Astrocyte of the cerebellum (primary cell): Measurements from ENCODE around the gene PCDHB10.
"Not testable (repeated sequence)": the region's sequence is repeated elsewhere in the genome, so short reads cannot be mapped to it uniquely, and the experiment has no call there.

Experiments
- DNase-seq: peaks from one replicate; pipeline ENCODE4 v3.0.0-alpha.2; 2011; ENCODE audit warnings: low read depth
- H3K4me3 ChIP-seq: 2 replicates; pipeline ENCODE4 v1.5.1; 2011; ENCODE audit warnings: mild to moderate bottlenecking, low read depth, low read length, moderate library complexity
- in situ Hi-C: cut with HindIII; loops from 2 replicates; pipeline ENCODE4 v1.10.0; 2017; ENCODE audit warnings: low sequenced_read_pairs
- TF ChIP-seq, protein P1 (sequence below): IDR thresholded peaks from 2 replicates; pipeline ENCODE4 v1.5.1; 2012; ENCODE audit warnings: low read length, low read depth, moderate library complexity, mild to moderate bottlenecking; ENCODE audit errors: missing control alignments

Gene PCDHB10

GRCh38 chr5:141214583-141214982, 22.4 kb downstream of the PCDHB10 start:
- DNase-seq, in situ Hi-C loops: not testable (repeated sequence)

DNA sequence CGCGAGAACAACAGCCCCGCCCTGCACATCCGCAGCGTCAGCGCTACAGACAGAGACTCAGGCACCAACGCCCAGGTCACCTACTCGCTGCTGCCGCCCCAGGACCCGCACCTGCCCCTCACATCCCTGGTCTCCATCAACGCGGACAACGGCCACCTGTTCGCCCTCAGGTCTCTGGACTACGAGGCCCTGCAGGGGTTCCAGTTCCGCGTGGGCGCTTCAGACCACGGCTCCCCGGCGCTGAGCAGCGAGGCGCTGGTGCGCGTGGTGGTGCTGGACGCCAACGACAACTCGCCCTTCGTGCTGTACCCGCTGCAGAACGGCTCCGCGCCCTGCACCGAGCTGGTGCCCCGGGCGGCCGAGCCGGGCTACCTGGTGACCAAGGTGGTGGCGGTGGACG, 23.4 kb downstream of the PCDHB10 start:
- in situ Hi-C loops, DNase-seq, H3K4me3 ChIP-seq: not testable (repeated sequence)

More at GRCh38 chr5:141214583-141214982, 22.4 kb downstream of the PCDHB10 start:
- H3K4me3 ChIP-seq = not testable (repeated sequence)

DNA sequence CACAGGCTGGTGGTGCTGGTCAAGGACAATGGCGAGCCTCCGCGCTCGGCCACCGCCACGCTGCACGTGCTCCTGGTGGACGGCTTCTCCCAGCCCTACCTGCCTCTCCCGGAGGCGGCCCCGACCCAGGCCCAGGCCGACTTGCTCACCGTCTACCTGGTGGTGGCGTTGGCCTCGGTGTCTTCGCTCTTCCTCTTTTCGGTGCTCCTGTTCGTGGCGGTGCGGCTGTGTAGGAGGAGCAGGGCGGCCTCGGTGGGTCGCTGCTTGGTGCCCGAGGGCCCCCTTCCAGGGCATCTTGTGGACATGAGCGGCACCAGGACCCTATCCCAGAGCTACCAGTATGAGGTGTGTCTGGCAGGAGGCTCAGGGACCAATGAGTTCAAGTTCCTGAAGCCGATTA, 23.9 kb downstream of the PCDHB10 start:
- DNase-seq, in situ Hi-C loops, H3K4me3 ChIP-seq: not testable (repeated sequence)

DNA sequence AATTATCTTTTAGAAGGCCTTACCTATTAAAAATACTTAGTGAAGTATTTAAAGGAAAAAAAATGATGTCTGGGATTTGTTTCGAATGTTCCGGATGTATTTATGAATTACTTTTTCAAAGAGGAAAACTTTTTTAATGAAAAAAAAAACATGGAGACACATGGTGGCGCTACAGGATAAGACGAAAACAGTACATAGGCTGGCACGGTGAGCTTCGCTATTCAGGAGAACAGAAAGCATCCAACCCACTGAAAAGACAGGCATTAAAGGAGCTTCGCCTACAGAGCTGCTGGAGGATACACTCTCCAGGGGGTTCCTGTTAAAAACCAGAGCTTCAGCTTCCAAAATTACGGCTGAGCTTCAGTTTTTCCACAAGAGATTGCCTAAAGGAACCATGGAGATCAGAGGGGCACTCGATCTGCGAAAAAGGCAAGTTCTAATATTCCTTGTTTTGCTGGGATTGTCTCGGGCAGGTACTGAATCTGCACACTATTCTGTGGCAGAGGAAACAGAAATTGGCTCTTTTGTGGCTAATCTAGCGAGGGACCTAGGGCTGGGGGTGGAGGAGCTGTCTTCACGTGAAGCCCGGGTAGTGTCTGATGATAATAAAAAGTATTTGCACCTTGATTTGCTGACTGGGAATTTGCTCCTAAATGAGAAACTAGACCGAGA, 31.1 kb downstream of the PCDHB10 start, which contains the start of gene PCDHB14:
Gene PCDHB14 (plus strand): TSS at position 232 of the 672 bp plus-strand sequence. CDS start 163 bp downstream, at position 395.
- H3K4me3 ChIP-seq = peak within 1 kb of the TSS; percentile 16
- TF ChIP-seq, protein P1, sequence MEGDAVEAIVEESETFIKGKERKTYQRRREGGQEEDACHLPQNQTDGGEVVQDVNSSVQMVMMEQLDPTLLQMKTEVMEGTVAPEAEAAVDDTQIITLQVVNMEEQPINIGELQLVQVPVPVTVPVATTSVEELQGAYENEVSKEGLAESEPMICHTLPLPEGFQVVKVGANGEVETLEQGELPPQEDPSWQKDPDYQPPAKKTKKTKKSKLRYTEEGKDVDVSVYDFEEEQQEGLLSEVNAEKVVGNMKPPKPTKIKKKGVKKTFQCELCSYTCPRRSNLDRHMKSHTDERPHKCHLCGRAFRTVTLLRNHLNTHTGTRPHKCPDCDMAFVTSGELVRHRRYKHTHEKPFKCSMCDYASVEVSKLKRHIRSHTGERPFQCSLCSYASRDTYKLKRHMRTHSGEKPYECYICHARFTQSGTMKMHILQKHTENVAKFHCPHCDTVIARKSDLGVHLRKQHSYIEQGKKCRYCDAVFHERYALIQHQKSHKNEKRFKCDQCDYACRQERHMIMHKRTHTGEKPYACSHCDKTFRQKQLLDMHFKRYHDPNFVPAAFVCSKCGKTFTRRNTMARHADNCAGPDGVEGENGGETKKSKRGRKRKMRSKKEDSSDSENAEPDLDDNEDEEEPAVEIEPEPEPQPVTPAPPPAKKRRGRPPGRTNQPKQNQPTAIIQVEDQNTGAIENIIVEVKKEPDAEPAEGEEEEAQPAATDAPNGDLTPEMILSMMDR = no peak
- in situ Hi-C loops = no loop called here
- DNase-seq = no peak

- H3K4me3 ChIP-seq, in situ Hi-C loops, DNase-seq: not testable (repeated sequence)
These were observed 32.7 kb downstream of the PCDHB10 start for GRCh38 chr5:141224844-141225243.

GRCh38 chr5:141225421-141225820, 33.3 kb downstream of the PCDHB10 start:
- in situ Hi-C loops, DNase-seq, H3K4me3 ChIP-seq: not testable (repeated sequence)

DNA sequence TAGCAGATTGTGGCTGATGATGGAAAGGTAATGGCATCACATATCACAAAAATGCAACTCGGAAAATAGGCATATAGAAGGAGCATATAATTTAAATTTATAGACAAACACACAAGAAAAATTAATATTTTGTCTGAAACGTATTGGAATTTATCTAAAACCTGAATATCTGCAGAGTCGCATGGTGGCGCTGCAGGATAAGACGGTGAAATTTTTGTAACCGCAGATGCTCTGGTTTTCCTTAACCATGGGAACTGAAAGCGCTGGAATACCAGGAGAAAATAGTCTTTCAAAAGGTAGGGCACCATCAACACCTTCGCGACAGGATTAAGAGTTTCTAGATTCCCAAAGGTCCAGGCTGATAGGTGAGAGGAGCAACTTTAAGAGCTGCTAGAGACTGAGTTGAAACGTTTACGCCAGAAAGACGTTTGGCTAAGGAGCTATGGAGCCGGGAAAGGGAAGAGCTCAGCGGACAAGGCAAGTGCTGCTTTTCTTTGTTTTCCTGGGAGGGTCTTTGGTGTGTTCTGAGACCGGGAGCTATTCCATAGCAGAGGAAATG, 42.0 kb downstream of the PCDHB10 start:
- TF ChIP-seq, protein P1 = no peak
- no peak for DNase-seq
- in situ Hi-C loops = no loop called here
- no peak overlapping the region for H3K4me3 ChIP-seq

DNA sequence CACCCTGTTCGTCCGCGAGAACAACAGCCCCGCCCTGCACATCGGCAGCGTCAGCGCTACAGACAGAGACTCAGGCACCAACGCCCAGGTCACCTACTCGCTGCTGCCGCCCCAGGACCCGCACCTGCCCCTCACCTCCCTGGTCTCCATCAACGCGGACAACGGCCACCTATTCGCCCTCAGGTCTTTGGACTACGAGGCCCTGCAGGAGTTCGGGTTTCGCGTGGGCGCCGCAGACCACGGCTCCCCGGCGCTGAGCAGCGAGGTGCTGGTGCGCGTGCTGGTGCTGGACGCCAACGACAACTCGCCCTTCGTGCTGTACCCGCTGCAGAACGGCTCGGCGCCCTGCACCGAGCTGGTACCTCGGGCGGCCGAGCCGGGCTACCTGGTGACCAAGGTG, 43.8 kb downstream of the PCDHB10 start:
- DNase-seq, in situ Hi-C loops, H3K4me3 ChIP-seq: not testable (repeated sequence)

GRCh38 chr5:141236516-141237313, 44.6 kb downstream of the PCDHB10 start:
- in situ Hi-C loops = no loop called here
- no peak for DNase-seq
- TF ChIP-seq, protein P1 = no peak
- H3K4me3 ChIP-seq = no peak overlapping the region
